Epithelial cell of proximal tubule (primary cell): Measurements from ENCODE around the gene PDE8B. TPM values are rescaled to one million over a fixed set of nuclear protein-coding genes. Genes with fewer than 3 reads are reported as not detected.

Experiments
- DNase-seq: peaks from one replicate; pipeline ENCODE4 v3.0.0-alpha.2; 2011; ENCODE audit warnings: low read depth
- H3K4me3 ChIP-seq: 2 replicates; pipeline ENCODE4 v1.5.1; 2011; ENCODE audit warnings: low read depth, mild to moderate bottlenecking, low read length
- CTCF ChIP-seq: conservative IDR thresholded peaks from 2 replicates; pipeline ENCODE4 v1.5.1; 2012; ENCODE audit warnings: low read depth, mild to moderate bottlenecking, low read length
- total RNA-seq: library from RNA; depleted of rRNA; stranded (reverse); fragments of >200 nt; gene quantifications from 2 replicates; pipeline ENCODE4 v1.2.3, GENCODE V29; 2015

Gene PDE8B
- total RNA-seq, 1 donor from 2014 or later = 0.35 TPM

GRCh38 chr5:77170196-77170890 is 40.1 kb upstream of the PDE8B start:
- DNase-seq = no peak
- no peak for TF ChIP-seq CTCF

GRCh38 chr5:77171141-77171910 is 39.2 kb upstream of the PDE8B start:
- no peak for TF ChIP-seq CTCF
- no peak overlapping the region for H3K4me3 ChIP-seq
- DNase-seq = no peak

More at GRCh38 chr5:77170196-77170890, 40.1 kb upstream of the PDE8B start:
- H3K4me3 ChIP-seq = no peak overlapping the region

- no peak for TF ChIP-seq CTCF
- no peak for DNase-seq
- H3K4me3 ChIP-seq = no peak overlapping the region
Observed at GRCh38 chr5:77172713-77173328, 37.7 kb upstream of the PDE8B start.

GRCh38 chr5:77174526-77174925 is 36.0 kb upstream of the PDE8B start:
- H3K4me3 ChIP-seq = no peak overlapping the region
- no peak for TF ChIP-seq CTCF
- no peak for DNase-seq

- DNase-seq = no peak
- H3K4me3 ChIP-seq = no peak overlapping the region
- TF ChIP-seq CTCF = no peak
Observed at GRCh38 chr5:77175231-77175630, 35.2 kb upstream of the PDE8B start.

GRCh38 chr5:77176429-77176828 is 34.1 kb upstream of the PDE8B start:
- no peak for DNase-seq
- TF ChIP-seq CTCF = no peak
- H3K4me3 ChIP-seq = no peak overlapping the region
